ENCODE measurements around the gene LAMA3.

DNA sequence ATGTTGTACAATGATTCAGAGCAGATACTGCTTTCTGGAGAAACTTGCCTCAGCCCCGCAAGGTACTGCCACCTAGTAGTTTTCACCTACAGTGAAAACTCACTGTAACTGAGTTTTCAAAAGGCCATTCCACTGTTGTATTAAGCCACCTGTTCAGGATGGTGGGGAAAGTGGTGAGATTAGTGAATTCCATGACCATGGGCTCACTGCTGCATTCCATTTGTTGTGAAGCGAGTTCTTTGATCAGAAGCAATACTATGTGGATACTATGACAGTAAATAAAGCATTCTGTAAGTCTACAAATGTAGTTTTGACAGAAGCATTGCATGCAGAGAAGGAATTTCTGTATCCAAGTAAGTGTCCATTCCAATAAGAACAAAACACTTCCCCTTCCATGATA, 113.6 kb downstream of the LAMA3 start:
- TF ChIP-seq, protein P1, sequence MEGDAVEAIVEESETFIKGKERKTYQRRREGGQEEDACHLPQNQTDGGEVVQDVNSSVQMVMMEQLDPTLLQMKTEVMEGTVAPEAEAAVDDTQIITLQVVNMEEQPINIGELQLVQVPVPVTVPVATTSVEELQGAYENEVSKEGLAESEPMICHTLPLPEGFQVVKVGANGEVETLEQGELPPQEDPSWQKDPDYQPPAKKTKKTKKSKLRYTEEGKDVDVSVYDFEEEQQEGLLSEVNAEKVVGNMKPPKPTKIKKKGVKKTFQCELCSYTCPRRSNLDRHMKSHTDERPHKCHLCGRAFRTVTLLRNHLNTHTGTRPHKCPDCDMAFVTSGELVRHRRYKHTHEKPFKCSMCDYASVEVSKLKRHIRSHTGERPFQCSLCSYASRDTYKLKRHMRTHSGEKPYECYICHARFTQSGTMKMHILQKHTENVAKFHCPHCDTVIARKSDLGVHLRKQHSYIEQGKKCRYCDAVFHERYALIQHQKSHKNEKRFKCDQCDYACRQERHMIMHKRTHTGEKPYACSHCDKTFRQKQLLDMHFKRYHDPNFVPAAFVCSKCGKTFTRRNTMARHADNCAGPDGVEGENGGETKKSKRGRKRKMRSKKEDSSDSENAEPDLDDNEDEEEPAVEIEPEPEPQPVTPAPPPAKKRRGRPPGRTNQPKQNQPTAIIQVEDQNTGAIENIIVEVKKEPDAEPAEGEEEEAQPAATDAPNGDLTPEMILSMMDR (IDR thresholded peaks at IDR 0.05), result no peak
- TF ChIP-seq EZH2 (IDR thresholded peaks at IDR 0.05), result no peak

Data from neural progenitor cell (in vitro differentiated cells).